ENCODE data around the gene ARL6IP5.
A peak's percentile ranks its signal among the peaks of the same experiment; 100 is the strongest.

The ARL6IP5 gene

GRCh38 chr3:69116897-69117296, 32.2 kb downstream of the ARL6IP5 start:
- DNase-seq (ENCODE audit: low read depth) = no peak

- no peak for DNase-seq (ENCODE audit: low read depth)
Observed at GRCh38 chr3:69118555-69118954, 33.8 kb downstream of the ARL6IP5 start.

- no peak for DNase-seq (ENCODE audit: low read depth)
Observed at GRCh38 chr3:69119138-69119537, 34.4 kb downstream of the ARL6IP5 start.

GRCh38 chr3:69119681-69120080, 34.9 kb downstream of the ARL6IP5 start:
- DNase-seq (ENCODE audit: low read depth) = no peak

GRCh38 chr3:69120879-69121464, 36.2 kb downstream of the ARL6IP5 start:
- peak; percentile 78 for DNase-seq (ENCODE audit: low read depth)

GRCh38 chr3:69121513-69121912, 36.8 kb downstream of the ARL6IP5 start:
- no peak for DNase-seq (ENCODE audit: low read depth)

DNA sequence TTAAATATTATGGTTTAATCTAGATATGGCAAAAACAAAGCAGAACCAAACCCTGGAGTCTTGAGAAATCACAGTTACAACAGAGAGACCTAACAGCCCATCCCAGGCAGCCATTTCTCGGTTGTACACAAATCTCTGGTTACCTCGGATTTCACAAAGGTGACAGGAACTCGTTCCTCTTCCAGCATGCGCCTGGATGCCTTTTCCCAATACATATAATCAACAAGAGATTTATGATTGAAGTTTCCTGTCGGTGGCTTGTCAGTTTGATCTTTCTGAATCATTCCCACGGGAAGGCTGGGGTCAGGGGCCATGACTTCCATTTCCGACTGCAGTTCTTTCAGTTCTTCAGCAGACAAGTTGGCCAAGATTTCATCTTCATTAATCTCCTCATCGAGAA, 37.2 kb downstream of the ARL6IP5 start:
- no peak for DNase-seq (ENCODE audit: low read depth)

DNA sequence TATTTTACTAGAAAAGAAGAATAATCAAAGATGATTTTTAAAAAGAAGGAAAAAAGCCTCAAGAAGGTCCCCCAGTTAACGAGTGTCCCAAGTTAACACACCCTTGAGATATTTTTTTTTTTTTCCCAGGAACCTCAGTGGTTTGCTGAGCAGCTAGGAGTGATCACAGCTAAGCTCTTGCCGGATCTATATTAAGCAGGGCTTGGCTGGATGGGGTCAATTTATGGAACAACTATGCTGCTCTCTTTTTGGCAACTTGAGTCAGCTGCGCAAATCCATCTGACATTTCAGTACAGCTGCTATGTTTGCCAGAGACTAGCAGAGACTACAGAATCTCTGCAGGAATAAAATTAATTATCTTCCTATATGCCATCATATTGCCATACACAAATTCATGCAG, 37.7 kb downstream of the ARL6IP5 start, which contains the start of gene LMOD3:
TSS of gene LMOD3 (minus strand) at position 193 of the 400 bp plus-strand sequence. CDS start 209 bp downstream, outside the sequence.
- no peak for DNase-seq (ENCODE audit: low read depth)

GRCh38 chr3:69126216-69126615, 41.5 kb downstream of the ARL6IP5 start:
- DNase-seq (ENCODE audit: low read depth) = no peak

DNA sequence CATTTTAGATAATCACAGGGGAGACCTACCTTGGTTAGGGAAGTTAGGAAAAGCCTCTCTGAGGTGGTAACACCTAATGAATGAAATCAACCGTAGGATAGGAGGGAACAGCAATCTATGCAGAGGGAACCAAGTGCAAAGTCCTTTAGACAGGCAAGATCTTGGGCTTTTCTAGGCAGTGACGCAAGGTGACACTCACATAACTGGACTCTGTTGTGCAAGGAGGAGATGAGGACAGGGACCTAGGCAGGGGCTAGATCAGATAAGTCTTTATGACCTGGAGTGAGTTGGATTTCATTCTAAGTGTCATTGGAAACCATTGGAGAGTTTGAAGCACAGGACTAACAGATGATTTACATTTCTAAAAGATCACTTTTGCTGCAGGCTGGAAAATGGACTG, 42.3 kb downstream of the ARL6IP5 start:
- no peak for DNase-seq (ENCODE audit: low read depth)

DNA sequence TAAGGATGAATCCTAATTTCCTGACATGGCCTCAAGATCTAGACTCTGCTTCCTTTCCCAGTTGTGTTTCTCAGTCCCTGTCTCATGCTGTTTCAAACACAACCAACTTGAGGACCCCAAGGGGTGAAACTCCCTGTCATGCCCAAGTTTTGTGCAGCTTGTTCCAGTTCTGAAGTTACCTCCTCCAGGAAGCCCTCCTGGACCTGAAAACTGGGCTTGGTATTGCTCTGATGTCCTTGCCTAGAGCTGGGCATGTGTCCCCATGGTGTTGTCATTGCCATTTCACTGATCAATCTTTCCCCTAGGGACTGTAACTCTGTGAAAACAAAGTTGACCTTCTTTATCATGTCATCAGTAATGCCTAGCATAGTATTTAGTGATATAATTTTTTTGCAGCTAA, 43.8 kb downstream of the ARL6IP5 start:
- no peak for DNase-seq (ENCODE audit: low read depth)

DNA sequence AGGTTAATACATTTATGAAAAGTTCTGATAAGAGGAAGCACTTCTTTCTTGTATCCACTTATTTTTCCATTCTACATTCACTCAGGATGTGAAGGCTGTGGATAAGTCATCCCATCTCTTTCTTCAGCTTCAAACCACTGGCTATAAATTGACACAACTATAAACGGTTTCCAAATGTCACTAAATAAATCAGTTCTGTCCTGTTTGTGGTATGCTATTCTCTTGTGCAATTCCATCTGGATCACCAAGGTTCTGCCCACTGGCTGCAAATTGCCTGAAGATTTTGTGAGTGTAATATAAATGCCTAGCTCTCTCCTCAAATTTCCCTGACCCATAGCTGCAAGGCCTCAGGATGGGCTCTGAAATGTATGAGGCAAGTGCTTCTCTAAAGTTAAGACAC, 44.8 kb downstream of the ARL6IP5 start:
- DNase-seq (ENCODE audit: low read depth) = no peak

DNA sequence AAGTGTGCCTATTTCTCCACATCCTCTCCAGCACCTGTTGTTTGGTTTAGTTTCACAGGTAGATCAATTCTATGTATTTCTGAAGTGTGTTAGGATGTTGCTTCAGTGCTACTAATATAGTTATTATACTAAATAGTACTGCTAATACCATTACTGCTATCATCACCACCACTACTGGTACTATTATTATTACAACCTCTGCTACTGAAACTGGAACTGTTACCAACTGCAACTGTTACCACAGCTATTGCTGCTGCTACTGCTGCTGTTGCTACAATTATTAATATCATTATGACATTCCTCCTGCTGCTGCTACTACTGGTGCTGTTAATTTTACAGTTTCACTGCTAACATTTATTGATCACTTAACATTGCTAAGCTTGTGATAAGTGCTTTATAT, 46.0 kb downstream of the ARL6IP5 start:
- no peak for DNase-seq (ENCODE audit: low read depth)

GRCh38 chr3:69137005-69137404, 52.3 kb downstream of the ARL6IP5 start:
- no peak for DNase-seq (ENCODE audit: low read depth)

DNA sequence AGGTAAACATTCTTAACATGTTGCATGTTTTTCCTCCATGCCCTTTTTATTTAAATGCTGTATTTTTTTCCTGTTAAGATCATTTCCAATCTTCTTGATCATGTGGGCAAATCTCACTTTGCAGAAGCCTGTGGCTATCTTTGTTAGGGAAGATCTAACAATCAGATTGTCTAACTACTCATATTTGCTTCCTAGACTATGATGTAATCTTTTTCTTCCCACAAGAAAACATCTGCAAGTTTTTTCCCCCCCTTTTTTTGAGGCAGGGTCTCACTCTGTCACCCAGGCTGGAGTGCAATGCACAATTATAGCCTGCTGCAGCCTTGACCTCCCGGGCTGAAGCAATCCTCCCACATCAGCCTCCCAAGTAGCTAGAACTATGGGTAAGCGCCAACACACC, 52.7 kb downstream of the ARL6IP5 start:
- DNase-seq (ENCODE audit: low read depth) = no peak

GRCh38 chr3:69141313-69141712, 56.6 kb downstream of the ARL6IP5 start:
- DNase-seq (ENCODE audit: low read depth) = no peak

- no peak for DNase-seq (ENCODE audit: low read depth)
Observed at GRCh38 chr3:69142090-69142489, 57.4 kb downstream of the ARL6IP5 start.

GRCh38 chr3:69142797-69143454, 58.2 kb downstream of the ARL6IP5 start:
- DNase-seq (ENCODE audit: low read depth) = no peak

DNA sequence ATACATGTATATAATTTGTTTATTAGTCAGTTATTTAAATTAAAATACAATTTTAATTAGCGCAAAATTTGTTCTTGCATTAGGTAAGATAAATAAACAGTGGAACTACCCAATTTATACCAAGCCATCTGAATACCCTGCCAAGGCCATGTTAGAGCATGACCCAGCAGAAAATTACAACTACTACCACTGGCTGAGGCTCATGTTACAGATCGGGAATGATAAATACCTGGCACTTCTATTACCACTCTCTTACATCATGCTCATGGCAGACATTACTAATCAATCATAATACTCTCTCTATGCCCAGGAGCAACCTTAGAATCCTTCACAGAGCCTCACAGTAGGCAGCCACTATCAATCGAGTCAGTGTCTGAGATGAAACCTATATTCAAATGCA, 58.9 kb downstream of the ARL6IP5 start:
- no peak for DNase-seq (ENCODE audit: low read depth)

GRCh38 chr3:69144631-69145245, 60.0 kb downstream of the ARL6IP5 start:
- DNase-seq (ENCODE audit: low read depth) = no peak

DNA sequence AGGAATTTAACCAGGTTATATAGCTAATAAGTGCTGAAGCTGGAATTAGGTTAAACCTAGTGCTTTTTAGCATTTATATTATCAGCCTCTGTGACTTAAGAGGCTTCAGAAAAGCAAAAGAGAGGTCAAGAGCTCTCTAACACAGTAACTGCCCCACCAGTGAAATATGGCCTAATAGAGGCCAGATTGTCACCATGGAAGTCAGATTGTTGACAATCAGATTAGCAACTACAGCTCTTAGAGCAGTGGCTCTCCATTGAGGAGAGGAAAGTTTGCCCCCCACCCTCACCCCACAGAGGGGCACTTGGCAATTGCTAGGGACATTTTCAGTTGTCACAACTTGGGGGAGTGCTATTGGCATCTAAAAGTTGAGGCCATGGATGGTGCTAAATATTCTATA, 61.0 kb downstream of the ARL6IP5 start:
- no peak for DNase-seq (ENCODE audit: low read depth)

- DNase-seq (ENCODE audit: low read depth) = no peak
Observed at GRCh38 chr3:69149586-69149985, 64.8 kb downstream of the ARL6IP5 start.

Measured in stimulated activated CD8-positive, alpha-beta memory T cell treated with anti-CD3 and anti-CD28 coated beads, Interleukin-12 subunit alpha, Interleukin-12 subunit beta, amount 100 ng/mL, for 1 hour (primary cell).